PFSK-1 (cell line): ENCODE data around the gene BPGM.

Experiments
- FOXP2 ChIP-seq: optimal IDR thresholded peaks from 2 replicates; pipeline ENCODE3; 2011; ENCODE audit warnings: borderline replicate concordance, control low read depth, inconsistent platforms; ENCODE audit not compliant: insufficient read depth; ENCODE audit errors: extremely low read length, extremely low read depth
- POLR2AphosphoS5 ChIP-seq: IDR thresholded peaks from 2 replicates; pipeline ENCODE4 v1.6.1; 2012; ENCODE audit warnings: low read depth, mild to moderate bottlenecking, control low read depth, low read length, moderate library complexity
- SIN3A ChIP-seq: IDR thresholded peaks from 2 replicates; pipeline ENCODE4 v1.6.1; 2012; ENCODE audit warnings: mild to moderate bottlenecking, low read length, moderate library complexity, borderline replicate concordance; ENCODE audit not compliant: insufficient read depth
- TAF1 ChIP-seq: IDR thresholded peaks from 2 replicates; pipeline ENCODE4 v1.6.1; 2012; ENCODE audit warnings: low read length, control low read depth, borderline replicate concordance; ENCODE audit not compliant: insufficient read depth
- TF ChIP-seq, protein P1 (sequence below), 2 experiments: IDR thresholded peaks; 2 replicates each; pipeline versions ENCODE4 v1.6.1 to v1.8.0; 2011 to 2012; ENCODE audit warnings: low read depth in 2 of 2, low read length in 2 of 2, control low read depth in 1 of 2, inconsistent platforms in 1 of 2, mild to moderate bottlenecking in 1 of 2, moderate library complexity in 1 of 2; ENCODE audit not compliant: insufficient read depth in 1 of 2

BPGM gene

DNA sequence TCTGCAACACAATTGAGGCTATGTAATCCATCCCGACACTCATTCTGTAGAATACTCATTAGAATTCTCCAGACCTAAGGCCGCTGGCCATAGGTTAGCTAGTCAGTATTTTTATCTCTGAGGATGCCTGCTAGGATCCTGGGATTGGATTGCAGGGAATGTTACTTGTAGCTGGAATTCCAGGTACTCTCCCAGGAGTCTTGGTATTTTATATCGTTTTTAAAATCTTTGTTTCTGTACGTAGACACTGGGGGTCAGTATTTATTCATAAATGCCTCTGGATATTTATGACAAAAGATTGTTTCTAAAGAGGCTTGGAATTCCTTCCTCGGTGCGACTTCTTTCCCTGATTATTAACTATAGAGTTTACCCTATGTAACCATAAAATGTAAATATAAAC lies 40.1 kb downstream of the BPGM start:
- TF ChIP-seq SIN3A: no peak
- TF ChIP-seq, protein P1, sequence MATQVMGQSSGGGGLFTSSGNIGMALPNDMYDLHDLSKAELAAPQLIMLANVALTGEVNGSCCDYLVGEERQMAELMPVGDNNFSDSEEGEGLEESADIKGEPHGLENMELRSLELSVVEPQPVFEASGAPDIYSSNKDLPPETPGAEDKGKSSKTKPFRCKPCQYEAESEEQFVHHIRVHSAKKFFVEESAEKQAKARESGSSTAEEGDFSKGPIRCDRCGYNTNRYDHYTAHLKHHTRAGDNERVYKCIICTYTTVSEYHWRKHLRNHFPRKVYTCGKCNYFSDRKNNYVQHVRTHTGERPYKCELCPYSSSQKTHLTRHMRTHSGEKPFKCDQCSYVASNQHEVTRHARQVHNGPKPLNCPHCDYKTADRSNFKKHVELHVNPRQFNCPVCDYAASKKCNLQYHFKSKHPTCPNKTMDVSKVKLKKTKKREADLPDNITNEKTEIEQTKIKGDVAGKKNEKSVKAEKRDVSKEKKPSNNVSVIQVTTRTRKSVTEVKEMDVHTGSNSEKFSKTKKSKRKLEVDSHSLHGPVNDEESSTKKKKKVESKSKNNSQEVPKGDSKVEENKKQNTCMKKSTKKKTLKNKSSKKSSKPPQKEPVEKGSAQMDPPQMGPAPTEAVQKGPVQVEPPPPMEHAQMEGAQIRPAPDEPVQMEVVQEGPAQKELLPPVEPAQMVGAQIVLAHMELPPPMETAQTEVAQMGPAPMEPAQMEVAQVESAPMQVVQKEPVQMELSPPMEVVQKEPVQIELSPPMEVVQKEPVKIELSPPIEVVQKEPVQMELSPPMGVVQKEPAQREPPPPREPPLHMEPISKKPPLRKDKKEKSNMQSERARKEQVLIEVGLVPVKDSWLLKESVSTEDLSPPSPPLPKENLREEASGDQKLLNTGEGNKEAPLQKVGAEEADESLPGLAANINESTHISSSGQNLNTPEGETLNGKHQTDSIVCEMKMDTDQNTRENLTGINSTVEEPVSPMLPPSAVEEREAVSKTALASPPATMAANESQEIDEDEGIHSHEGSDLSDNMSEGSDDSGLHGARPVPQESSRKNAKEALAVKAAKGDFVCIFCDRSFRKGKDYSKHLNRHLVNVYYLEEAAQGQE (IDR thresholded peaks at IDR 0.05; ENCODE audit: insufficient read depth in 1 of 2, low read depth in 2 of 2, low read length in 2 of 2): no peak
- no peak for TF ChIP-seq TAF1
- no peak for TF ChIP-seq POLR2AphosphoS5
- no peak for TF ChIP-seq FOXP2

DNA sequence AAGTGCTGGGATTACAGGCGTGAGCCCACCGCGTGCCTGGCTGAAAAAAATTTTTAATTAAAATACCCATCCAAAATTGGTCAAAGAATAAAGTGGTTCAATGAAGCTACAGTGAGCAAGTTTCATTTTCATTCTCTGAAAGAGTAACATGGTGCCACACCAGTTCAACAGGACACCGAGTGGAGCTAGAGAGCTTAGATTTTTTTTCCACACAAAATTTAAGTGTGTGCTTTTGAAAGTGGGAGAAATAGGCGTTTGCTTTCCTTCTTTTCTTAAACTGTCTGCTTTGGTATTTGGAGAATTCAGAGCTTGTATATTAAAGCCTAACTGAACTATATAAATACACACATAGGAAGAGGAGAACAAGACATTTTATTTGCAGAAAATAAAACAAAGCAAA lies 43.4 kb downstream of the BPGM start:
- TF ChIP-seq TAF1 (no peak), POLR2AphosphoS5 (no peak), SIN3A (no peak), FOXP2 (no peak)
- TF ChIP-seq, protein P1 (IDR thresholded peaks at IDR 0.05; ENCODE audit: insufficient read depth in 1 of 2, low read depth in 2 of 2, low read length in 2 of 2): no peak

GRCh38 chr7:134690614-134691504 lies 44.2 kb downstream of the BPGM start:
- TF ChIP-seq FOXP2 (no peak), SIN3A (no peak), POLR2AphosphoS5 (no peak), TAF1 (no peak)
- TF ChIP-seq, protein P1 (IDR thresholded peaks at IDR 0.05; ENCODE audit: insufficient read depth in 1 of 2, low read depth in 2 of 2, low read length in 2 of 2): no peak

DNA sequence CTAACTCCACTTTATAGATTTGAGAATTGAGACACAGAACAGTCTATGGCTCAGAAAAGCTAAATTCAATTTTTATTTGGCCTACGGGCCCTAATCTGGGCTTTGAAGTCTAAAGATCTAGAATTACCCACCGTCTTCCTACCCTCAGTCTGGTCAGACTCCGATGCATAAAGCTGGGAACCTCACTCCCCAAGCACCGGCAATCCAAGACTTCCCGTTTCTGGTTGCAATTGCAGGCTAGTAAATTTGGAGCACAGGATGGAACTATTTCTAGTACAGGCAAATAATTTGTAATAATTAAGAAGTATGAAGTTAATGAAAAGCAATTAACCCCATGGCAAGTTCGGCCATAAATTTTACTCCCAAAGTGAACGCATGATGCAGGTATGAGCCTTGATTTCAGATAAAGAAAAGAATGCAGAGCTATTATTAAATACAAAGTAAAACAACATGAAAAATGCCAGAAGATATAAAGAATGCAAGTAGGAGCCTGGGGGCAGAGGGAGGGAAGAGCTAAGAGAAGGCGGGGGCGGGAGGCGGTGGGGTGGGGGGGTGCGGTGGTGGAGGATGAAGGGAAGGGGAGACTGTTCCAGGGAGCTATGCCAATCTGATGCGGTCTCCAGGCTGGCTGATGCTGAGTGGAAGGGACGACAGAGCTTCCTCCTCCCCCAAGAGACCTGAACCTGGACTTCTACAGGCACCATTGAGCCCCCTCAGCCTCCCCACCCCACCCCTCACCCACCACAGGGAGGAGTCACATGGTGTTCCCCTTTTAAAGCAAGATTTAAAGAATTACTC lies 45.1 kb downstream of the BPGM start:
- TF ChIP-seq, protein P1 (IDR thresholded peaks at IDR 0.05; ENCODE audit: insufficient read depth in 1 of 2, low read depth in 2 of 2, low read length in 2 of 2): no peak
- TF ChIP-seq TAF1 (no peak), SIN3A (no peak), FOXP2 (no peak), POLR2AphosphoS5 (no peak)
